ENCODE results near the gene GABRB3.

DNA sequence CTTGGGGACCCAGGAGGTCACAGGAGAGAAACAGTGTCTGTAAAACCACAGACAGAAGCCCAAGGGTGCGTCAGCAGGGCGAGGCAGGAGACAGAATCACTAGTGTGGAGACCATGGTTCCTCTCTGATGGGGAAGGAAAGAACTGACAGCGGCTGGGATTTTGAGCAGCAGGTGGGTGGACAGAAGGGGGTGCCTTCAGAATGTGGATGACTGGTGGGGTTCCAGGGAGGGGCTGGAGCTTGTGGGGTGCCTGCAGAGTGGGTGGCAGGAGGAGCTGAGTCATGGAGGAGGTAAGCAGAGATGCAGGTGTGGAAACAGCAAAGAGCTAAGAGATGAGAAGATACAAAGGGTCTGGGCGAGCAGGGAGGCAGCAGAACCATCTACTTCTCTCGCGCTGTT is 124.2 kb downstream of the GABRB3 start:
- TF ChIP-seq ZNF560 (tag by site-specific recombination; IDR thresholded peaks at IDR 0.05; ENCODE audit: borderline replicate concordance): no peak
- no peak for TF ChIP-seq ZNF184 (tag by site-specific recombination; IDR thresholded peaks at IDR 0.05)
- no peak for TF ChIP-seq ZNF274 (IDR thresholded peaks at IDR 0.05; ENCODE audit: low read length)
- TF ChIP-seq ZNF274 (tag by site-specific recombination; IDR thresholded peaks at IDR 0.05; ENCODE audit: borderline replicate concordance): no peak
- no peak for TF ChIP-seq ZNF211 (tag by site-specific recombination; IDR thresholded peaks at IDR 0.05; ENCODE audit: low read depth)
- TF ChIP-seq CTCF (tag by site-specific recombination; IDR thresholded peaks at IDR 0.05): no peak
- TF ChIP-seq, protein P1, sequence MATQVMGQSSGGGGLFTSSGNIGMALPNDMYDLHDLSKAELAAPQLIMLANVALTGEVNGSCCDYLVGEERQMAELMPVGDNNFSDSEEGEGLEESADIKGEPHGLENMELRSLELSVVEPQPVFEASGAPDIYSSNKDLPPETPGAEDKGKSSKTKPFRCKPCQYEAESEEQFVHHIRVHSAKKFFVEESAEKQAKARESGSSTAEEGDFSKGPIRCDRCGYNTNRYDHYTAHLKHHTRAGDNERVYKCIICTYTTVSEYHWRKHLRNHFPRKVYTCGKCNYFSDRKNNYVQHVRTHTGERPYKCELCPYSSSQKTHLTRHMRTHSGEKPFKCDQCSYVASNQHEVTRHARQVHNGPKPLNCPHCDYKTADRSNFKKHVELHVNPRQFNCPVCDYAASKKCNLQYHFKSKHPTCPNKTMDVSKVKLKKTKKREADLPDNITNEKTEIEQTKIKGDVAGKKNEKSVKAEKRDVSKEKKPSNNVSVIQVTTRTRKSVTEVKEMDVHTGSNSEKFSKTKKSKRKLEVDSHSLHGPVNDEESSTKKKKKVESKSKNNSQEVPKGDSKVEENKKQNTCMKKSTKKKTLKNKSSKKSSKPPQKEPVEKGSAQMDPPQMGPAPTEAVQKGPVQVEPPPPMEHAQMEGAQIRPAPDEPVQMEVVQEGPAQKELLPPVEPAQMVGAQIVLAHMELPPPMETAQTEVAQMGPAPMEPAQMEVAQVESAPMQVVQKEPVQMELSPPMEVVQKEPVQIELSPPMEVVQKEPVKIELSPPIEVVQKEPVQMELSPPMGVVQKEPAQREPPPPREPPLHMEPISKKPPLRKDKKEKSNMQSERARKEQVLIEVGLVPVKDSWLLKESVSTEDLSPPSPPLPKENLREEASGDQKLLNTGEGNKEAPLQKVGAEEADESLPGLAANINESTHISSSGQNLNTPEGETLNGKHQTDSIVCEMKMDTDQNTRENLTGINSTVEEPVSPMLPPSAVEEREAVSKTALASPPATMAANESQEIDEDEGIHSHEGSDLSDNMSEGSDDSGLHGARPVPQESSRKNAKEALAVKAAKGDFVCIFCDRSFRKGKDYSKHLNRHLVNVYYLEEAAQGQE (tag by site-specific recombination; IDR thresholded peaks at IDR 0.05): no peak
- TF ChIP-seq GLI4 (tag by site-specific recombination; IDR thresholded peaks at IDR 0.05): no peak
- TF ChIP-seq ZNF37A (tag by site-specific recombination; IDR thresholded peaks at IDR 0.05): no peak
- TF ChIP-seq ZIC2 (tag by site-specific recombination; IDR thresholded peaks at IDR 0.05): no peak
- TF ChIP-seq ZNF280C (tag by site-specific recombination; IDR thresholded peaks at IDR 0.05): no peak
- no peak for TF ChIP-seq ZNF391 (tag by site-specific recombination; IDR thresholded peaks at IDR 0.05; ENCODE audit: borderline replicate concordance, low read depth)
- TF ChIP-seq ZNF544 (tag by site-specific recombination; IDR thresholded peaks at IDR 0.05): no peak
- TF ChIP-seq ZNF404 (tag by site-specific recombination; IDR thresholded peaks at IDR 0.05): no peak

All from HEK293 (cell line).